HG03095 (cell line): Measurements from ENCODE around the gene VDR.

Source experiments
- ATAC-seq: cut with Tn5 transposase; IDR thresholded peaks from one replicate; pipeline ENCODE4 v1.9.1; 2021; ENCODE audit warnings: moderate library complexity; ENCODE audit not compliant: unreplicated experiment

The VDR gene

DNA sequence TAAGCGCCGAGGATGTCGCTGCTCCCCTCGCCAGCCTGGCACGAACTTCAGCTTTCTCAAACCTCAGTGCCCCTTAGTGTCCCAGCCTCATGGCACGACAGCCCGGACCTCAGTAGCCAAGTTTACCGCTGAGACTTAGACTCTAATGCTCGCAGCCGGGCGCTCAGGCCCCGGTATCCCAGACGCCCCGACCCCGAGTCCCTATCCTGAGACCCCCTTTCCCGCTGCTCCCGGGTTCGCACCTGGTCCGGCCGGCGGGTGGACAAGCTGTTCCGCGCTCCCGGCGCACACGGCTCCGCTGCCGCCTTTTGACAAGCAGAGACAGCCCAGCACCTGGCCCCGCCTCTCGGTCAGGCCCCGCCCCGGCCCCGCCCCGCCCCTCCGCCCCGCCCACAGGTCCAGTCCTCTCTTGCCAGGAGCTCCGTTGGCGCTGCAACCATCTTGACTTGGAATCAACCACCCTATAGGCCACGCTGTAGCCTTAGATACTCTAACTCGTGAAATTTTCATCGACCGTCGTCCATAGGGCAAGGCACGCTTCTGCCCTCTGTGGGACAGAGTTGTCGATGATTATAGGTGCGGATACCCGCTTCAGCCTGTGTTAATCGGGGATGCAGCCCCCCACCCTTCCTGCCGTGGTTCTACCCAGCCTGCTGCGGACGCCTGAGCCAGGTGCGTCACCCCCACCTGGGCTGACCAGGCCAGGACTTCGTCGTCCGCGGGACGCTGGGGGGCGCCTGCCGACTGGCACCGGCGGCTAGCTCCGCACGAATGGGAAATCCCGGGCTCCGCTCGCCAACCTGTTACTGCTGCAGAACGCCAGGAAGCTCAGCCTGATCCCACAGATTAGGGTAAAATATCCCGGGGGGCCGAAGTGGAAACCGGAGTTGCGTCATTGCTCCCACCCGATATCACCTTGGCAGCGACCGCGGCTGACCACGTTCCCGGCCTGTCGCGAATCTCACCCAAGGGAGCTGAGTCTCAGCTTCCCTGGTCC lies at the start of gene VDR:
TSS of gene VDR (minus strand) at position 282 of the 997 bp plus-strand sequence. CDS start 25,881 bp downstream, outside the sequence.
- ATAC-seq = peak; percentile 58

DNA sequence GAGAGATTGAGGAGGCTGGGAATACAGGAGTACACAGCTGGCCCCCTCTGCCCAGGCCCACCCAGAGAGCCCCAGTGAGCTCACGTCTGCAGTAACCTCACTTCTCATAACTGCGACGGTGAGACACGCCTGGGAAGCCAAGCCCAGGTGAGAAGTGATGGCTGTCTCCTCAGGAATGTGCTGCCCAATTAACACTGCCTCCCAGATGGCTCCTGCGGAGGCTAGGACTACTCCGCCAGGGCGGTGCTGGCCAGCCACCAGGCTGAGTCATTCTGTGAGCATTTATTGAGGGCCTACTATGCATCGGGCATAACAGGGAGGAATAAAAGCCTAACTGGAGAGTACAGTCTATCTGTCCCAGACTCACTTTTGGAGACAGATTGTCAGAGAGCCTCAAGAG lies 49.3 kb upstream of the VDR start:
- no peak for ATAC-seq

DNA sequence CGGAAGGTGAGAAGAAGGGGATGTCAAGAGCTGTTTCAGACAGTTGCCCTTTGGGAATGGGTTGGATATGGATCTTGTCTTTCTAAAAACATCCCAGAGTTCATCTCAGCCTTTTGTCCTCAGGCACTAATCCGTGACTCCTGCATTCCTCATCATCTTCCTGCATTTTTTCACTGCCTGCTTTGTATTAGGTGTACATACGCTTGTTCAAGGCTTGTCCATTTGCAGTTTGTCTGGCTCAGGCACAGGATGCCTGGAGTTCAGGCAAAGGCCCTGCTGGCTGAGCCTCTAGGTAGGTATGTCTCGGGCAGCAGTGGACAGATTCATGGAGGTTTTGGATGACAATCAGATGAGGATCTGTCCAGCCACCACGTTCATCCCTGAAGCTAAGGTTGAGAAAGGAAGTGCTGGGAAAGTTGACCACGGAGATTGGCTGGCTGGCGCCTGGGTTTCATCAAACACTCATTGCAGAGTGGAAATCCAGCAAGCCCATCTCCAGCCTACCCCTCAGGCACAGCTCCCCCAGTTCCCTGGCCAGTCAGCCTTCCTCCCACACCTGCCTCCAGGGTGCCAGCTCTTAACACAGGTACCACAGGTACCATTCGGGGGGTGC lies 46.2 kb upstream of the VDR start:
- ATAC-seq = no peak

DNA sequence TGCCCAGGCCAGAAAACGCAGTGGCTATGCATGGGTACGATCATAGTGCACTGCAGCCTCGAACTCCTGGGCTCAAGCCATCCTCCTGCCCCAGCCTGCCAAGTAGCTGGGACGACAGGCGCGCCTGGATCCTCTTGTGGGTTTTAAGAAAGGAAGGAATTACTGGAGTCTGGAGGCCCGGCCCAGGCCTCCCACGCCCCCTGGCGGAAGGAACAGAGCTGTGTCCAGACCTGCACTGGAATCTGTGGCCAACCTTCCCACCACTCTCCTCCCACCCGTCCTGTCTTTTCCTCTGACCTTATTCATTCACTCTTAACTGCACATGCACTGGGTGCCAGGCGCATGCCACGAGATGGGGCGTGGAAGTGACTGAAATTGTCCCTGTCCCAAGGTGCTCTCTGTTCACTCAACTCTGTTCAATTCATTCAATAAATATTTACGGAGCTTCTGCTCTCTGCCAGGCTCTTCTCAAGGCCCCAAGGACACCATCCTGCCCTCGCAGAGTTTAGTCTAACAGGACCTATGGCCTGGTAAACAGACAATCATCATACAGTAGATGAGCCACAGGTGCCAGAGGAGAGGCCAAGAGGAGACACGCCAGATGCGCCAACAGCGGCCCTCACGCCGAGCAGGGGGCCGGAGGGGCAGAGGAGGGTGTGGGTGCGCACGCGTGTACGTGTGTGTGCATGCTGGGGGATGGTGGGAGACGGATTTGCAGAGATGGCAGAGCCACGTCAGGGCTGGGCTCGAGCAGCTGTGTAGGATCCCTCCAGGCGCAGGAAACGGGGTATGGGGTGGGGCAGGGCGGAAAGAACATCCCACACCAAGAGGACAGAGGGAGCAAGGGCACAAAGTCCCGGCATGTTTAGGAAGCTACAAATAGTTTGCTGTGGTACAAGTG lies 44.9 kb upstream of the VDR start:
- ATAC-seq = peak; percentile 74

DNA sequence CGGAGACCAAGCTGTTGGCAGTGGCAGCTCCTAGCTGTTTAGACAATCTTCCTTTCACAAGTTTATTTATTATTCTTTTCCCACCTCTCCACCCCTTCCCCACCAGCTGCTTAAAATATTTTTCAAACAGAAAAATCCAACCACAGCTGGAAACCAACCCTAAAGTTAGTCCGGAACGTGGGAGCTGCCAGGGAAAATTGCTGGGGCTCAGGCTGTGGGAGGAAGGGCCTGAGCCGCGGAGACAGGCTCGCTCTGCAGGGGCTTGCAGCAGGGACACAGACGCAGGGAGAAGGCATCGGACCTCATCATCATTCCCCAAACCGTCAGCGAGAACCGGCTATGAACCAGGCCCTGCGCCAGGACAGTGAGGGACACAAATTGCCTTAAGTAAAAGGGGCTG lies 42.5 kb upstream of the VDR start:
- ATAC-seq = no peak

DNA sequence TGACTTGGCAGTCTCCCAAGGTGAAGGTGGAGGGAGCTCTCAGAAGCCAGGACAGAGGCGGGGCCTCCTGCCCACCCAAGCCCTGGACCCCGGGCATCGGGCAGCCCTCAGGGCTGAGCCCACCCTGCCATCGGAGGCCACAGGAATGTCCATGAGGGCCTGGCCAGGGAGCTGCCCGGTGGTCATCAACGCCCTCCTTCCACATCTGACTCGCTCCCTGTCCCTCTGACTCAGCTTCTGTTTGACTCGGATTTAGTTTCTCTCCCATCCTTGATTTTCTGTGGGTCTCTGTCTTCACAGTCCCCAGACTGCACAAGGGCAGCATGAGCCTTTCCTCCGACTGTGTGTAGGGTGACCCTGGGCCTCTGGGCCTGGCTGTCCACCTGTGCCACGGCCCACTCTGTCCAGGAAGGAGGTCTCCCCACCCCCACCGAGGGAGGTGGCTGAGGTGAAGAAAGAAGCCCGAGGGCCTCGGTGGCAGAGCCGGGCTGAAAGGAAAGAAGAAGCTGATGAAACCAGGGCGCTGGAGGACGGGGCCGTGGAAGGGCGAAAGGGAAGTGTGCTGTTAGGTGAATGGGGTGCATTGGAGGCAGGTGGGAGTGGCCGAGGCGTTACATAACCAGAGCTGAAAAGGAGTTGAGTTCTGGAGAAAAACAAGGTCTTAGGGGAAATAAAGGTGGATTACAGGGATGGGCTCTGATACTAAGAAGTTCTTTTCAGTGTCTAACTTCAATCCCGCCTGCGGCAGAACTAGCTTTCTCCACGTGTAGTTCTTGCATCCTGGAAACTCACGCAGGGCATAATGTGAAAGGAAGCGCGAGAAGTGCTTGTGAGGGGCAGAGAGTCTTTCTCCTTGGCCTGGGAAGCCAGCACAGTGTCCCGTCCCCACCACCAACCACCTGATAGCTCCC lies 41.9 kb upstream of the VDR start:
- ATAC-seq = no peak

DNA sequence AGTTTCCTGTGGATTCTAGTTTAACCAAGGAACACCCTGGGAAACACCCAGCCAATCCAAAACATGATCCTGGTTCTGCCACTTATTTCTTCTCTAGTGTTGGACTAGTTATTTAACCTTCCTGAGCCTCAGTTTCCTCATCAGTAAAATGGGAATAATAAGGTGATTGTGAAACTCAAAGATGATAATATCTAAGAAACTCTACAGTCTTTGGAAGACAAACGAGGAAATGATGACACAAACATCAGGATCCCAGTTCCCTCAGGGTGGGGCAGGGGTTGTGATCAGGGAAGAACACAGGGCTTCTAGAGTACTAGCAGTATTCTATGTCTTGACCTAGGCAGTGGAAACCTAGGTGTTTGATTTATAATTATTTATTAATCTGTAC lies 40.5 kb upstream of the VDR start:
- no peak for ATAC-seq

DNA sequence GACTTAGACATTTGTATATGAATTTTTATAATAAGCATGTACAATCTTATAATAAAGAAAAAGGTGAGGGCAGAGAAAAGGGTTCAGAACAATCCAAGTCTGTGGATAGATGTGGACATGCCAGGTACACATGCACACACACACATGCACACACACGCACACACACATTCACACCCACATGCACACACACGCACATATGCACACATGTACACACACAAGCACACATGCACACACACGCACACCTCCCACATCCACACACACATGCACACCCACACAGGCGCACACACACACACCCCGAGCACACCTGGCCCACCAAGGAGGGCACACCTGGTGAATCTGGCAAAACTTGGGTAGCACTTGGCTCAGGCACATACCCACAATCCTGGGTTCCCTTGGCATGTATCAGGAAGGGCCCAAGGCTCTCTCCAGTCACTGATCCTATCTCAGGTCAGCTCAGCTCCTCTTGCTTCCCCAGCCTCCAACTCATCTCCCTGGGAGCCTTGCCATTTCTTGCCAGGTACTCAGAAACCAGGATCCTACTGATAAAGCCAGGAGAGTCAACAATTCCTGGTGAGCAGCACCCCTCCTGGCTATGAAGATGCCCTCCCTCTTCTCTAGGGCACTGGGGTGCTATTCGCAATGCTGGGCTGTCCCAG lies 40.0 kb upstream of the VDR start:
- ATAC-seq = no peak

DNA sequence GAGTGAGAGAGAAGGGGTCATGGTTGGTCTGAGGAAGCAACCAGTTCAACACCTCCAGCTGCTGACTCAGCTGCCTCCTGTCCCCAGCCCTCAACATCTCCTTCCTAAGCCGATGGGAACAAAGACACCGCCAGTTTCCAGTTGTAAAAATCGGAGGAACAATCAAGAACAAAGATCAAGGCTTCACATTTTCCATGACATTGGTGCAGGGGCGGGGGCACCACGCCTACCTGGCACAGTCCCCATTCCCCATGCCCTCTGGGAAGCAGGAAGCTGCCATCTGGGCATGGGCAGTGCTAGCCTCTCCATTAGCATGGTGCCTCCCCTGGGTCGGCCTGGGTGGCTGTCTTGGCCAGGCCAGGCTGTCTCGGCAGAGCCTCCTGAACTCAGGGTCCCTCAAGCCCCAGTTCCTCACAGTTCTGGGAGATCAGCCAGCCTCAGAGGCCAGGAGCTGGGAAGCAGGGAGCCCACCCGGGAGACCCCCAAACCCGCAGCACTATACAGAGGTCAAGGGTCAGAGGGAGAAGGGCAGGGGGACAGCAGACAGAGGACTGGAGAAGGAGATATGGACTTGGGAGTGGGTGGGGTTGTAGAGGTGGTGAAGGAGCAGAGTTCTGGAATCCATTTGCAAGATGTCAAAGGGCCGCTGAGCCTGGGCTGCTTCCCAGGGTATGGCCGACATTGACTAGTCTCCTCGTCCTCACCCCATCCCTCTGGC lies 39.0 kb upstream of the VDR start:
- no peak for ATAC-seq

DNA sequence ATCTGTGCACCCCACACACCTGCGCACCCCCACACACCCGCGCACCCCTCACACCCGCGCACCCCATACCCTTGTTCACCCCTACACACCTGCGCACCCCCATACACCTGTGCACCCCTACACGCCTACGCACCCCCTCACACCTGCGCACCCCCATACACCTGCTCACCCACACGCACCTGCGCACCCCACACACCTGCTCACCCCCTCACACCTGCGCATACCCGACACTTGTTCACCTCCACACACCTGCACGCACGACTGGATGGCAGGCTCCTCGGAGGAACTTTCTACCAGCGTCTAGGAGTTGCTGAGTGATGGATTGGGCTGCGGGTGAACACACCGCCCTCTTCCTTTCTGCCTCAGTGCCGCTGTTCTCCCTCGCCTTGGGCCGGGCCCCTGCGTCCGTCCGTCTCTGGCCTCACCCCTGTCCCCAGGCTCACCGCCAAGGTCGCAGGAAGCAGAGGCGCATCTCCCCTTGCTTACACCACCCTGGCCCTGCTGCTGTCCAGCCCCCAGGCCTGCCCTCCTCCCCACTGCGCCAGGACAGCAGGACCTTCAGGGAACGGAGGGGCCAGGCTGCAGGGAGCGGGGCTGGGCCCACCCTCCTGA lies 37.9 kb upstream of the VDR start:
- ATAC-seq = no peak

DNA sequence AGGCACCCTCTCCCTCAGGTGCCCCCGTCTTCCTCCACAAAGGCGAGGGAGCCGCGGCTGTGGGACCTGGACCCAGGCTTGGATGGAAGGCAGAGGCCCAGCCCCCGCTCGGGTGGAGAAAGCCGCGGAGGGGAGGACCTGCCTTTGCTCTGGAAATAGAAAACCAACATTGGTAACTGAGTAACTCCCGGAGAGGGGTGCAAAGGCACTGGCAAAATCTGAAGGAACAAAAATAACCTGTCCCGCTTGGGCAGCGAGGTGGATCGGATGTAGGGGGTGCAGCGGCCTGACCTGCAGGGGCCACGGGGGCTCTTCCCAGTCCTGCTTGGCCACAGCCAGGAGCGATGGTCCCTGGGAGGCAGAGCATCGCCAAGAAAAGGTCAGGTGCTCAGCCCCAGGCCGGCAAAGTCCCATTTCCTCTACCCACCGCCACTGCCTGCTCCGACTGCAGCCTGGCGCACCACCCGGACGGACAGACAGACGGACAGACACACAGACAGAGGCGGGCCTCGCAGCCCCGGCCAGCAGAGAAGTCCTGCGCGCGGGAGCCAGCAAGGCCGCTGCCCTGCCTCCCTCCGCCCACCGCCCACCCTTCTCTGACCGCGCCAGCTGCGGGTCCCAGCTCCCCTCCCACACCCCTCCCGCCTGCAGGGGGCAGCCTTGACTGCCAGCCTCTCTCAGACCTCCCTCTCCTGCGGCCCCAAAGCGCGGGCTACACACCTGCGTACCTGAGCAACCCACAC lies 37.2 kb upstream of the VDR start:
- ATAC-seq = no peak

DNA sequence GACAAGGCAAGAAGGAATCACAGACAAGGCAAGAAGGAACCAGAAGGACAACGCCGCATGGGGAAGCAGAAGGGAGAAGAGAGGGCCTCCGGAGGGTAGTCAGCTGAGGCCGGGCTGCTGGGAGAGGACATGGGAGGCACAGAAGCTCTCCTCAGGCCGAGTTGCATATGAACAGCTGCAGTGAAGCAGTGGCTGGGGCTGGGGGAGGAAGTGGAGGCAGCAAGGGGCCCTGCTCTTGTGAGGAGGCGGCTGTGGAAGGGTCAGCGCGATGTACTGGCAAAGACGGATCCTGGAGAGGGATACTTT lies 36.6 kb upstream of the VDR start:
- no peak for ATAC-seq

DNA sequence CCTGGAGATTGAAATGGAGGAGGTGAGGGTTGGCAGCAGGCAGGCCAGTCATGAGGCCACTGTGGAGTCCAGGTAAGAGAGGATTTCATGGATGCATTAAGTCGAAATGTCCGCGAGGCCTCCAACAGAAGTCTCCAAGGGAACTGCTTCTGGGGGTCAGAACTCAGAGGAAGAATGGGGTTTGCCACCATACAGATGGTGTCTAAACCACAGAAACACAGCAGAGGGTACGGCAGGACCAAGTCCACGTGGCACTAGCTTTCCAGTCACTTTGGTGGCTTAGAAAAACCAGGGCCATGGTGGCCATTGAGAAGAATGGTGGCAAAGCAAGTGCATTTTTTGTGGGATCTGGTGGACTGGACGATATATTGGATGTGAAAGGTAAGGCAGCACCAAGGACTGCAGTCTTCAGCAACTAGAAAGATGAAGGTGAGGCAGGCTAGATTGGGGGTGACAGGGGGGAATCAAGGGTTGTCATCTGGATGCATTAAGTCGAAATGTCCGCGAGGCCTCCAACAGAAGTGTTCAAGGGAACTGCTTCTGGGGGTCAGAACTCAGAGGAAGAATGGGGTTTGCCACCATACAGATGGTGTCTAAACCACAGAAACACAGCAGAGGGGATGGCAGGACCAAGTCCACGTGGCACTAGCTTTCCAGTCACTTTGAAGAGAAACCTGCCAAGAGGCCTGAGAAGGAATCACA lies 36.1 kb upstream of the VDR start:
- no peak for ATAC-seq

DNA sequence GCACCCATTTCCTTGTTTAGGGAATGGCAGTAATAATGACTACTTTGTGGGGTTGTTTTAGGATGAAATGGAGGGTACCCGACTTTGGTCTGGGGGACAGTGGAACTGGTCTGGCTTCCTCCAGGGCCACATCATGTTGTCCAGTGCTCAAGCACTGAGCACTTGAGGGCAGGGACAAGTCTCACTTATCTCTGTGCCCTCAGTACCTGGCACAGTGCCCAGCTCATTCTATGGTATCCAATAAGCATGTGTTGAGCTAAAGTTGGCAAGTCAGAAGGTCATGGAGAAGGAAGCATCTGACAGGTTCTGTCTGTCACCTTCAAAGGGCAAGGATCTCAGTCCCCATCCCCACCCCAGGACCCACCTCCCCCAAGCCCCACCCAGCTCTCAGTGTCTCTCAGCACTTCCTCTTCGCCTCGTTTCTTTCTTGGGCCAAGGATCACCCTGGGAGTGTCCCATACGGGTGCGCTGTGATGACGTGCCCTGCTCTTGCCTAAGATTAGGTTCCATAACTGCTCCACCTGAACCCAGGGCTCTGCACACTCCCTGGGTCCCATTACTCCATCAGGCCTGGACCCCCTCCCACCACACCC lies 34.3 kb upstream of the VDR start:
- no peak for ATAC-seq

DNA sequence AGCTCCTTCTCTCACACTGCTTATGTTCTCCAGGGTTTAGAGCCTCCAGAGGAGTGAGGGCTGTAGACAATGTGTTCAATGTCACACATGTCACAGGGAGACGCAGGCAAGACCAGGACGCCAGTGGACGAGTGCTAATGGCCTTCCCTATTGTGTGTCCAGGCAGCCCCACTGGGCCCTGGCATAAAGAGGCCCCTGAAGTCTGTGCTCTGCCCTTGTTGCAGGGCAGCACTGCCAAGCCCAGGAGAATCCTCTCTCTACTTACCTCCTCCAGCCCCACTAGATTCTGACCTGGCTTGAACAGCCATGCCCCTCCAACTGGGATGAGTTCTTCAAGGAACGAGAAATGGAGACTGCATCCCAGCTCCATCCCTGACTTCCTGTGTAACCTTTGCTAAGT lies 33.8 kb upstream of the VDR start:
- ATAC-seq = no peak

DNA sequence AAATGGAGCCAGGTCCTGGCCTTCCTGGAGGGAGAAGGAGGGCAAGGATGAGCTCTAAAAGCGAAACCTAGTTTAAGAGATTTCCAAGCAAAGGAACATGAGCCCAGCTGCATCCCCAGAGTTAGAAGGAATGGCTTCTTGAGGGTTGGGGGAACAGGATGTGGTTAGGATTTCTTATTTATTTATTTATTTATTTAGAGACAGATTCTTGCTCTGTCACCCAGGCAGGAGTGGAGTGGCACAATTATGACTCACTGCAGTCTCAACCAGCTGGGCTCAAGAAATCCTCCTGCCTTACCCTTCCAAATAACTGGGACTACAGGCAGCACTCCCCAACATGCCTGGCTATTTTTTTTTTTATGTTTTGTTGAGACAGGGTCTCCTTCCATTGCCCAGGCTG lies 33.3 kb upstream of the VDR start:
- no peak for ATAC-seq

DNA sequence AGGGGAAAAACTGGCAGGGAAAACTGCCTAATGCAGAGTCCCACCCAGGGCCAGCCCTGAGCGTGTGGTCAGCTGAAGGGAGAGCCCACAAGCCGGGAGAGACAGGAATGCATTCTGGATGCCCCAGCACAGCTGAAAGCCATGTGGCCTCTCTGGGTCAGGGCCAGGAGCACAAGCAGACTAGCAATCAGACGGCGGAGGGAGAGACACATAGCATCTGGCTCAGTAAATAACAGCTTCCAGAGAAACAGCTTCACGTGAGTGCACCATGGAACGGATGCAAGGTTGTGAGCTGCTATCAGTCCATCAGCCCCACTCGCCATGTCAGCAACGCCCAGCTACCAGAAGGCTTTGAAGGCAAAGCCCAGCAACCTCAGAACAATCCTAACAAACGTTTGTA lies 30.4 kb upstream of the VDR start:
- no peak for ATAC-seq
